ENCODE data around the gene SLC16A13.

DNA sequence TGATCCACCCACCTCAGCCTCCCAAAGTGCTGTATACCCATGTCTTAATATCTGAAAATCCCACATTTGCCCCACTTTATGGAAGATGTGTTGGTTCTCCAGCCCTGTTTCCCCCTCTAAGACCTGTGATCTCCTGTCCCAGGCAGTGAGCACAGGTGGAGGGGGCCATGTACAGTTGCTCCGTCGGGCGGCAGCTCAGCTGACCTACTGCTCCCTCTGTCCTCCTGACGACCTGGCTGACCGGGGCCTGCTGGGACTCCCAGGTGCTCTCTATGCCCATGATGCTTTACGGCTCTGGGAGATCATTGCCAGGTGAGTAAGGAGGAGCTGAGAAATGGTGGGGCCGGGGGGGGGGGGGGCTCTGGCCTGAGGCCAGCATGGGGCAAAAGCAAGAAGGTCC lies 30.1 kb upstream of the SLC16A13 start:
- TF ChIP-seq POLR2AphosphoS5 (IDR thresholded peaks at IDR 0.05; ENCODE audit: low read depth, low read length) (no peak), EZH2 (IDR thresholded peaks at IDR 0.05; ENCODE audit: low read depth, low read length, severe bottlenecking) (no peak), TAF1 (IDR thresholded peaks at IDR 0.05; ENCODE audit: low read depth, low read length) (no peak)
- TF ChIP-seq, protein P1, sequence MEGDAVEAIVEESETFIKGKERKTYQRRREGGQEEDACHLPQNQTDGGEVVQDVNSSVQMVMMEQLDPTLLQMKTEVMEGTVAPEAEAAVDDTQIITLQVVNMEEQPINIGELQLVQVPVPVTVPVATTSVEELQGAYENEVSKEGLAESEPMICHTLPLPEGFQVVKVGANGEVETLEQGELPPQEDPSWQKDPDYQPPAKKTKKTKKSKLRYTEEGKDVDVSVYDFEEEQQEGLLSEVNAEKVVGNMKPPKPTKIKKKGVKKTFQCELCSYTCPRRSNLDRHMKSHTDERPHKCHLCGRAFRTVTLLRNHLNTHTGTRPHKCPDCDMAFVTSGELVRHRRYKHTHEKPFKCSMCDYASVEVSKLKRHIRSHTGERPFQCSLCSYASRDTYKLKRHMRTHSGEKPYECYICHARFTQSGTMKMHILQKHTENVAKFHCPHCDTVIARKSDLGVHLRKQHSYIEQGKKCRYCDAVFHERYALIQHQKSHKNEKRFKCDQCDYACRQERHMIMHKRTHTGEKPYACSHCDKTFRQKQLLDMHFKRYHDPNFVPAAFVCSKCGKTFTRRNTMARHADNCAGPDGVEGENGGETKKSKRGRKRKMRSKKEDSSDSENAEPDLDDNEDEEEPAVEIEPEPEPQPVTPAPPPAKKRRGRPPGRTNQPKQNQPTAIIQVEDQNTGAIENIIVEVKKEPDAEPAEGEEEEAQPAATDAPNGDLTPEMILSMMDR (IDR thresholded peaks at IDR 0.05; ENCODE audit: control extremely low read depth in 1 of 3, insufficient read depth in 1 of 3, low read depth in 1 of 3, low read length in 3 of 3) = no peak

Measured in H1 (cell line).